Heart left ventricle (tissue), 16 donors: Measurements from ENCODE around the gene MIPOL1. TPM values are rescaled to one million over a fixed set of nuclear protein-coding genes. Genes with fewer than 3 reads are reported as not detected.

ENCODE experiments used
- ATAC-seq, 4 donors: fragments of 200-7000 bp; cut with Tn5 transposase; one replicate each; pipeline ENCODE4 v1.9.1; 2020 to 2022; ENCODE audit warnings: moderate library complexity in 4 of 4, mild to moderate bottlenecking in 3 of 4, moderate number of reproducible peaks in 1 of 4
- DNase-seq, 5 donors: peaks; one replicate each; pipeline ENCODE4 v3.0.0-alpha.2; 2020
- H3K27ac ChIP-seq, 12 donors: fragments of 200-600 bp; sonication (generic) in 4 of 12; one replicate each; pipeline versions ENCODE4 v1.5.0 to v1.8.0; 2016 to 2022; ENCODE audit warnings: mild to moderate bottlenecking in 2 of 12
- H3K27me3 ChIP-seq, 9 donors: fragments of 200-600 bp; sonication (generic) in 2 of 9; one replicate each; pipeline versions ENCODE4 v1.5.1 to v1.8.0; 2016 to 2022; ENCODE audit warnings: mild to moderate bottlenecking in 3 of 9
- H3K36me3 ChIP-seq, 9 donors: fragments of 200-600 bp; sonication (generic) in 2 of 9; one replicate each; pipeline versions ENCODE4 v1.5.0 to v1.8.0; 2018 to 2022; ENCODE audit warnings: mild to moderate bottlenecking in 2 of 9
- H3K4me1 ChIP-seq, 12 donors: fragments of 200-600 bp; sonication (generic) in 4 of 12; one replicate each; pipeline versions ENCODE4 v1.5.0 to v1.8.0; 2016 to 2022; ENCODE audit warnings: mild to moderate bottlenecking in 3 of 12
- H3K4me3 ChIP-seq, 12 donors: fragments of 200-600 bp; sonication (generic) in 4 of 12; one replicate each; pipeline versions ENCODE4 v1.5.0 to v1.8.0; 2017 to 2022; ENCODE audit warnings: mild to moderate bottlenecking in 9 of 12, moderate library complexity in 4 of 12
- H3K9me3 ChIP-seq, 12 donors: fragments of 200-600 bp; sonication (generic) in 4 of 12; one replicate each; pipeline versions ENCODE4 v1.5.0 to v1.8.0; 2016 to 2022; ENCODE audit warnings: mild to moderate bottlenecking in 1 of 12
- CTCF ChIP-seq, 12 donors: fragments of 200-600 bp; sonication (generic) in 4 of 12; IDR thresholded peaks; one replicate each; pipeline versions ENCODE4 v1.5.0 to v1.8.0; 2018 to 2022; ENCODE audit warnings: antibody characterized with exemption in 12 of 12, mild to moderate bottlenecking in 5 of 12
- POLR2A ChIP-seq, 2 donors: fragments of 450-650 bp; IDR thresholded peaks; one replicate each; pipeline ENCODE4 v1.6.1; 2017; ENCODE audit warnings: antibody characterized with exemption in 2 of 2, mild to moderate bottlenecking in 2 of 2, moderate library complexity in 2 of 2
- WGBS, 4 donors: extraction: QIAGEN DNeasy Blood & Tissue Kit in 2 of 4; methylation state at CpG; one replicate each; pipeline versions ENCODE4 v1.1.5 to v1.1.7; 2013 to 2018; 5-methylcytosine and 5-hydroxymethylcytosine counted together
- intact Hi-C, 10 donors: fragments of 100-400 bp; cut with DNase I; formaldehyde crosslinking; loops; one replicate each; pipeline versions ENCODE4 v1.11.1 to v1.14.2; 2022
- polyA plus RNA-seq, 2 donors: library from polyadenylated mRNA; stranded (reverse); fragments of 200-250 nt; gene quantifications; one replicate each; pipeline ENCODE4 v1.2.3, GENCODE V29; 2013
- total RNA-seq, 9 donors: library from RNA; depleted of rRNA in 2 of 9; stranded (reverse); fragments of >200 nt in 2 of 9; fragmentation: NEBNext Ultra II Directional in 3 of 9; extraction: Animal tissue kit (Norgen Biotek cat#: 25700) in 3 of 9; gene quantifications; one replicate each; pipeline versions ENCODE4 v1.1.0 to v1.2.4, GENCODE V29; 2016 to 2023
- donor health status: ischemic (EF 13 %, LVEDD 7.1; RV severe dilation, severe dysfunction).
- donor health status: healthy with polysubstance abuse.
- donor health status: DM: no; HTN: yes; CAD: no.
- donor health status: DM: no; HTN: no; CAD: no.
- donor health status: ischemic (EF 25% LVEDD 6.9; RV normal size, moderate dysfunction).
- donor health status: ischemic (EF 25% LVEDD 5.7; RV mildly dilated, moderate dysfunction).
- donor health status: healthy.
- donor health status: DM: yes; HTN: yes; CAD: no.
- donor health status: ischemic (EF 35%, LVEDD 5.7; RV mildly dilated, moderate dysfunction).
- donor health status: nonischemic (EF 11% LVEDD 7.7; RV severe dilation, severe dysfunction).
- donor health status: DM: yes; HTN: yes; CAD: no.
- donor health status: PGD.
- donor health status: ischemic (EF 29% LVEDD 5.4; RV normal size, mild dysfunction).
- donor health status: nonischemic (EF 23%, LVEDD 6.1; RV moderate dilation, normal function).

MIPOL1 gene
- total and polyA plus RNA-seq, 11 donors, result 0.99 to 7.3 (median 5.0) TPM

DNA sequence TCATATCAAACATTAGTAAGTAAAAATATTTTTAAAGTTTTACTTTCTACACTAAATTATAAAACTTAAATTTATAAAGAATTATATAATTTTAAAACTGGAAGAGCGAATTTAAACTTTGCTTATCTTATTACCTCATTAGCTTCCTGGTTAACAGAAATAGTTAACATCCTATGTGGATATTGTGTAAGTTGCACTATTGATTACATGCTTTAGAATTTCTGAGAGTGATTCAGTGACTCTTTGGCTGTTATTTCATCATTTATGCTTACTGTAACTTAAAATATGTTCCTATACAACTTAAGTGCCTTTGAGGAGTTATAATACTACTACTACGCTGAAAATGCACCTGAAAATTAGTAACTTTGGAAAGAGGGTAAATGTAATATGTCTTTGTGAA, 295.9 kb downstream of the MIPOL1 start:
- H3K27me3 ChIP-seq, result no peaks in the 10 kb centered on the region
- DNase-seq, result no peak
- H3K4me3 ChIP-seq, result no peak overlapping the region
- 89 to 92% (median 89%) methylated on average over 2 of the region's 2 CpGs for WGBS, 4 donors
- H3K36me3 ChIP-seq, result no peaks in the 10 kb centered on the region
- intact Hi-C loops, result no loop called here
- no peak overlapping the region for H3K27ac ChIP-seq
- H3K4me1 ChIP-seq, result no peaks in the 10 kb centered on the region
- no peak for TF ChIP-seq POLR2A (IDR thresholded peaks at IDR 0.05)
- no peak for TF ChIP-seq CTCF (IDR thresholded peaks at IDR 0.05)
- ATAC-seq, result no peak
- H3K9me3 ChIP-seq, result no peaks in the 10 kb centered on the region

DNA sequence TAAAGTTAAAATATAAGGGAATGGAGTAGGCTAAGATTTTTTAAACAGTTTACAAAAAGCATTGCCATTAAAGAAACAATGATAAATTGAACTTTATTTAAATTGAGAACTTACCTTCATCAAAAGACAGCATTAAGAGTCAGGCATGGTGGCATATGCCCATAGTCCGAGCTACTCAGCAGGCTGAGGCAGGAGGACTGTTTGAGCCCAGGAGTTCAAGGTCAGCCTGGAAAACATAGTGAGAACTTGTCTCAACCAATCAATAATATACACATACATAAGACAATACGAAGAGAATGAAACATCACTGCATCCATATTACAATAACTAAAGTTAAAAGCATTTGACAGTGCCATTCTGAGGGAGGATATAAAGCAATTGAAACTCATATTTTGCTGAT, 299.7 kb downstream of the MIPOL1 start:
- DNase-seq, result no peak
- no peak overlapping the region for H3K27ac ChIP-seq
- H3K36me3 ChIP-seq, result peaks cover 0 to 7% (median 0%) of the 10 kb centered on the region in 9 donors
- H3K27me3 ChIP-seq, result no peaks in the 10 kb centered on the region
- no peak for ATAC-seq
- intact Hi-C loops, result no loop called here
- WGBS, 4 donors, result 84 to 94% (median 93%) methylated on average over 2 of the region's 2 CpGs
- H3K4me3 ChIP-seq, result no peak overlapping the region
- H3K4me1 ChIP-seq, result no peaks in the 10 kb centered on the region
- no peaks in the 10 kb centered on the region for H3K9me3 ChIP-seq
- TF ChIP-seq CTCF (IDR thresholded peaks at IDR 0.05), result no peak

DNA sequence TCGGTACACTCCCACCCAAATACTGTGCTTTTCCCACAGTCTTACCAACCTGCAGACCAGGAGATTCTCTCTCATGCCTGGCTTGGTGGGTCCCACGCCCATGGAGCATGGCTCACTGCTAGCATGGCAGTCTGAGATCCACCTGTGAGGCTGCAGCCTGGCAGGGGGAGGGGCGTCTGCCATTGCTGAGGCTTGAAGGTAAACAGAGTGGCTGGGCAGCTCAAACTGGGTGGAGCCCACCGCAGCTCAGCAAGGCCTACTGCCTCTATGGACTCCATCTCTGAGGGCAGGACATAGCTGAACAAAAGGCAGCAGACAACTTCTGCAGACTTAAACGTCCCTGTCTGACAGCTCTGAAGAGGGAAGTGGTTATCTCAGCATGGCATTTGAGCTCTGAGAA, 304.1 kb downstream of the MIPOL1 start:
- peaks cover 0 to 7% (median 0%) of the 10 kb centered on the region in 9 donors for H3K36me3 ChIP-seq
- no peak overlapping the region for H3K4me3 ChIP-seq
- H3K27me3 ChIP-seq, result no peaks in the 10 kb centered on the region
- TF ChIP-seq POLR2A (IDR thresholded peaks at IDR 0.05) (no peak), CTCF (IDR thresholded peaks at IDR 0.05) (no peak)
- ATAC-seq (no peak), DNase-seq (no peak)
- H3K4me1 ChIP-seq, result no peaks in the 10 kb centered on the region
- H3K27ac ChIP-seq, result no peak overlapping the region
- peaks cover 0 to 5% (median 0%) of the 10 kb centered on the region in 12 donors for H3K9me3 ChIP-seq
- intact Hi-C loops, result no loop called here
- 64 to 92% (median 77%) methylated on average over 5 of the region's 5 CpGs for WGBS, 4 donors

- Histone ChIP-seq H3K4me3 (no peak overlapping the region), H3K36me3 (no peaks in the 10 kb centered on the region), H3K27ac (no peak overlapping the region), H3K9me3 (peaks cover 0 to 5% (median 0%) of the 10 kb centered on the region in 12 donors), H3K4me1 (no peaks in the 10 kb centered on the region), H3K27me3 (no peaks in the 10 kb centered on the region)
- ATAC-seq (no peak), DNase-seq (no peak)
- intact Hi-C loops, result no loop called here
- 82 to 87% (median 83%) methylated on average over 3 of the region's 3 CpGs for WGBS, 4 donors
- no peak for TF ChIP-seq CTCF (IDR thresholded peaks at IDR 0.05)
- no peak for TF ChIP-seq POLR2A (IDR thresholded peaks at IDR 0.05)
Measured at GRCh38 chr14:37508503-37508902, 310.8 kb downstream of the MIPOL1 start.
